WI38 (cell line): Measurements from ENCODE around the gene PROC.

Experiments used
- H3K4me3 ChIP-seq: 2 replicates; pipeline ENCODE4 v1.5.1; 2011; ENCODE audit warnings: low read depth, mild to moderate bottlenecking, control low read depth, low read length
- TF ChIP-seq, protein P1 (sequence below): IDR thresholded peaks from 2 replicates; pipeline ENCODE4 v1.5.1; 2012; ENCODE audit warnings: low read depth, mild to moderate bottlenecking, control low read depth, low read length

Gene PROC

DNA sequence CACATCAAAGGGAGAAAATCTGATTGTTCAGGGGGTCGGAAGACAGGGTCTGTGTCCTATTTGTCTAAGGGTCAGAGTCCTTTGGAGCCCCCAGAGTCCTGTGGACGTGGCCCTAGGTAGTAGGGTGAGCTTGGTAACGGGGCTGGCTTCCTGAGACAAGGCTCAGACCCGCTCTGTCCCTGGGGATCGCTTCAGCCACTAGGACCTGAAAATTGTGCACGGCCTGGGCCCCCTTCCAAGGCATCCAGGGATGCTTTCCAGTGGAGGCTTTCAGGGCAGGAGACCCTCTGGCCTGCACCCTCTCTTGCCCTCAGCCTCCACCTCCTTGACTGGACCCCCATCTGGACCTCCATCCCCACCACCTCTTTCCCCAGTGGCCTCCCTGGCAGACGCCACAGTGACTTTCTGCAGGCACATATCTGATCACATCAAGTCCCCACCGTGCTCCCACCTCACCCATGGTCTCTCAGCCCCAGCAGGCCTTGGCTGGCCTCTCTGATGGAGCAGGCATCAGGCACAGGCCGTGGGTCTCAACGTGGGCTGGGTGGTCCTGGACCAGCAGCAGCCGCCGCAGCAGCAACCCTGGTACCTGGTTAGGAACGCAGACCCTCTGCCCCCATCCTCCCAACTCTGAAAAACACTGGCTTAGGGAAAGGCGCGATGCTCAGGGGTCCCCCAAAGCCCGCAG lies 3.8 kb downstream of the PROC start:
- TF ChIP-seq, protein P1, sequence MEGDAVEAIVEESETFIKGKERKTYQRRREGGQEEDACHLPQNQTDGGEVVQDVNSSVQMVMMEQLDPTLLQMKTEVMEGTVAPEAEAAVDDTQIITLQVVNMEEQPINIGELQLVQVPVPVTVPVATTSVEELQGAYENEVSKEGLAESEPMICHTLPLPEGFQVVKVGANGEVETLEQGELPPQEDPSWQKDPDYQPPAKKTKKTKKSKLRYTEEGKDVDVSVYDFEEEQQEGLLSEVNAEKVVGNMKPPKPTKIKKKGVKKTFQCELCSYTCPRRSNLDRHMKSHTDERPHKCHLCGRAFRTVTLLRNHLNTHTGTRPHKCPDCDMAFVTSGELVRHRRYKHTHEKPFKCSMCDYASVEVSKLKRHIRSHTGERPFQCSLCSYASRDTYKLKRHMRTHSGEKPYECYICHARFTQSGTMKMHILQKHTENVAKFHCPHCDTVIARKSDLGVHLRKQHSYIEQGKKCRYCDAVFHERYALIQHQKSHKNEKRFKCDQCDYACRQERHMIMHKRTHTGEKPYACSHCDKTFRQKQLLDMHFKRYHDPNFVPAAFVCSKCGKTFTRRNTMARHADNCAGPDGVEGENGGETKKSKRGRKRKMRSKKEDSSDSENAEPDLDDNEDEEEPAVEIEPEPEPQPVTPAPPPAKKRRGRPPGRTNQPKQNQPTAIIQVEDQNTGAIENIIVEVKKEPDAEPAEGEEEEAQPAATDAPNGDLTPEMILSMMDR: no peak
- H3K4me3 ChIP-seq: no peak overlapping the region

DNA sequence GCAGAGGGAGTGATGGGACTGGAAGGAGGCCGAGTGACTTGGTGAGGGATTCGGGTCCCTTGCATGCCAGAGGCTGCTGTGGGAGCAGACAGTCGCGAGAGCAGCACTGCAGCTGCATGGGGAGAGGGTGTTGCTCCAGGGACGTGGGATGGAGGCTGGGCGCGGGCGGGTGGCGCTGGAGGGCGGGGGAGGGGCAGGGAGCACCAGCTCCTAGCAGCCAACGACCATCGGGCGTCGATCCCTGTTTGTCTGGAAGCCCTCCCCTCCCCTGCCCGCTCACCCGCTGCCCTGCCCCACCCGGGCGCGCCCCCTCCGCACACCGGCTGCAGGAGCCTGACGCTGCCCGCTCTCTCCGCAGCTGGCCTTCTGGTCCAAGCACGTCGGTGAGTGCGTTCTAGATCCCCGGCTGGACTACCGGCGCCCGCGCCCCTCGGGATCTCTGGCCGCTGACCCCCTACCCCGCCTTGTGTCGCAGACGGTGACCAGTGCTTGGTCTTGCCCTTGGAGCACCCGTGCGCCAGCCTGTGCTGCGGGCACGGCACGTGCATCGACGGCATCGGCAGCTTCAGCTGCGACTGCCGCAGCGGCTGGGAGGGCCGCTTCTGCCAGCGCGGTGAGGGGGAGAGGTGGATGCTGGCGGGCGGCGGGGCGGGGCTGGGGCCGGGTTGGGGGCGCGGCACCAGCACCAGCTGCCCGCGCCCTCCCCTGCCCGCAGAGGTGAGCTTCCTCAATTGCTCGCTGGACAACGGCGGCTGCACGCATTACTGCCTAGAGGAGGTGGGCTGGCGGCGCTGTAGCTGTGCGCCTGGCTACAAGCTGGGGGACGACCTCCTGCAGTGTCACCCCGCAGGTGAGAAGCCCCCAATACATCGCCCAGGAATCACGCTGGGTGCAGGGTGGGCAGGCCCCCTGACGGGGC lies 4.6 kb downstream of the PROC start:
- peak overlapping the region; percentile 46 for H3K4me3 ChIP-seq
- TF ChIP-seq, protein P1: no peak

- H3K4me3 ChIP-seq: peak overlapping the region; percentile 46
- TF ChIP-seq, protein P1: no peak
Observed at GRCh38 chr2:127423478-127423843, 5.2 kb downstream of the PROC start.

DNA sequence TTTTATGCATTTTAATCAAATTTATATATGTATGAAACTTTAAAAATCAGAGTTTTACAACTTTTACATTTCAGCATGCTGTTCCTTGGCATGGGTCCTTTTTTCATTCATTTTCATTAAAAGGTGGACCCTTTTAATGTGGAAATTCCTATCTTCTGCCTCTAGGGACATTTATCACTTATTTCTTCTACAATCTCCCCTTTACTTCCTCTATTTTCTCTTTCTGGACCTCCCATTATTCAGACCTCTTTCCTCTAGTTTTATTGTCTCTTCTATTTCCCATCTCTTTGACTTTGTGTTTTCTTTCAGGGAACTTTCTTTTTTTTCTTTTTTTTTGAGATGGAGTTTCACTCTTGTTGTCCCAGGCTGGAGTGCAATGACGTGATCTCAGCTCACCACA lies 5.7 kb downstream of the PROC start:
- peak overlapping the region; percentile 46 for H3K4me3 ChIP-seq
- TF ChIP-seq, protein P1: no peak

GRCh38 chr2:127424598-127425520 lies 6.6 kb downstream of the PROC start:
- TF ChIP-seq, protein P1: no peak
- H3K4me3 ChIP-seq: no peak overlapping the region

DNA sequence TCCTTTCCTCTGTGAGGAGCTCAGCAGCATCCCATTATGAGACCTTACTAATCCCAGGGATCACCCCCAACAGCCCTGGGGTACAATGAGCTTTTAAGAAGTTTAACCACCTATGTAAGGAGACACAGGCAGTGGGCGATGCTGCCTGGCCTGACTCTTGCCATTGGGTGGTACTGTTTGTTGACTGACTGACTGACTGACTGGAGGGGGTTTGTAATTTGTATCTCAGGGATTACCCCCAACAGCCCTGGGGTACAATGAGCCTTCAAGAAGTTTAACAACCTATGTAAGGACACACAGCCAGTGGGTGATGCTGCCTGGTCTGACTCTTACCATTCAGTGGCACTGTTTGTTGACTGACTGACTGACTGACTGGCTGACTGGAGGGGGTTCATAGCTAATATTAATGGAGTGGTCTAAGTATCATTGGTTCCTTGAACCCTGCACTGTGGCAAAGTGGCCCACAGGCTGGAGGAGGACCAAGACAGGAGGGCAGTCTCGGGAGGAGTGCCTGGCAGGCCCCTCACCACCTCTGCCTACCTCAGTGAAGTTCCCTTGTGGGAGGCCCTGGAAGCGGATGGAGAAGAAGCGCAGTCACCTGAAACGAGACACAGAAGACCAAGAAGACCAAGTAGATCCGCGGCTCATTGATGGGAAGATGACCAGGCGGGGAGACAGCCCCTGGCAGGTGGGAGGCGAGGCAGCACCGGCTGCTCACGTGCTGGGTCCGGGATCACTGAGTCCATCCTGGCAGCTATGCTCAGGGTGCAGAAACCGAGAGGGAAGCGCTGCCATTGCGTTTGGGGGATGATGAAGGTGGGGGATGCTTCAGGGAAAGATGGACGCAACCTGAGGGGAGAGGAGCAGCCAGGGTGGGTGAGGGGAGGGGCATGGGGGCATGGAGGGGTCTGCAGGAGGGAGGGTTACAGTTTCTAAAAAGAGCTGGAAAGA lies 7.6 kb downstream of the PROC start:
- H3K4me3 ChIP-seq: no peak overlapping the region
- TF ChIP-seq, protein P1: no peak
